Measurements from ENCODE around the gene TOP2A.

Gene TOP2A

GRCh38 chr17:40352779-40353394 is 64.8 kb downstream of the TOP2A start:
- no peak for TF ChIP-seq CTCF (IDR thresholded peaks at IDR 0.05; ENCODE audit: low read depth, low read length)
- H3K4me3 ChIP-seq (replicated peaks in 1 of 2; ENCODE audit: low read depth in 2 of 2, low read length in 2 of 2) = no peak overlapping the region
- DNase-seq (ENCODE audit: low read depth in 2 of 2) = no peak

DNA sequence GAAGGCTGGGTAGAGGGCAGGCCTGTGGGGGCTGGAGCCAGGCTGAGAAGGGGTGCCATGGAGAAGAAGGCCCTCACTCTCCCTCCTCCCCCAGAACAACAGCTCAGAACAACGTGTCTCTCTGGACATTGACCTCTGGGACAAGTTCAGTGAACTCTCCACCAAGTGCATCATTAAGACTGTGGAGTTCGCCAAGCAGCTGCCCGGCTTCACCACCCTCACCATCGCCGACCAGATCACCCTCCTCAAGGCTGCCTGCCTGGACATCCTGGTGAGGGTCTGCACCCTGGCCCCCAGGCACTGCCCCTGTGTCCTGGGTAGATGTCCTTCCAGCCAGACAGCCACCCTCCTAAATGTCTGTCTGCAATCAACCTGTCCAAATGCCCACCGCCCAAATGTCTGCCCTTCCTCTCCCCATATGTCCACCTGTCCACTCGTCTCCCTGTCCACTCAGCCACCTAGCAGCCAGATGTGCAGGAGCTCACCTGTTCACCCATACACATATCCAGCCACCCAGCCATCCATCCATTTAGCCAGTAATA is 65.4 kb downstream of the TOP2A start:
- no peak for TF ChIP-seq CTCF (IDR thresholded peaks at IDR 0.05; ENCODE audit: low read depth, low read length)
- DNase-seq (ENCODE audit: low read depth in 2 of 2) = no peak
- H3K4me3 ChIP-seq (replicated peaks in 1 of 2; ENCODE audit: low read depth in 2 of 2, low read length in 2 of 2) = no peak overlapping the region

DNA sequence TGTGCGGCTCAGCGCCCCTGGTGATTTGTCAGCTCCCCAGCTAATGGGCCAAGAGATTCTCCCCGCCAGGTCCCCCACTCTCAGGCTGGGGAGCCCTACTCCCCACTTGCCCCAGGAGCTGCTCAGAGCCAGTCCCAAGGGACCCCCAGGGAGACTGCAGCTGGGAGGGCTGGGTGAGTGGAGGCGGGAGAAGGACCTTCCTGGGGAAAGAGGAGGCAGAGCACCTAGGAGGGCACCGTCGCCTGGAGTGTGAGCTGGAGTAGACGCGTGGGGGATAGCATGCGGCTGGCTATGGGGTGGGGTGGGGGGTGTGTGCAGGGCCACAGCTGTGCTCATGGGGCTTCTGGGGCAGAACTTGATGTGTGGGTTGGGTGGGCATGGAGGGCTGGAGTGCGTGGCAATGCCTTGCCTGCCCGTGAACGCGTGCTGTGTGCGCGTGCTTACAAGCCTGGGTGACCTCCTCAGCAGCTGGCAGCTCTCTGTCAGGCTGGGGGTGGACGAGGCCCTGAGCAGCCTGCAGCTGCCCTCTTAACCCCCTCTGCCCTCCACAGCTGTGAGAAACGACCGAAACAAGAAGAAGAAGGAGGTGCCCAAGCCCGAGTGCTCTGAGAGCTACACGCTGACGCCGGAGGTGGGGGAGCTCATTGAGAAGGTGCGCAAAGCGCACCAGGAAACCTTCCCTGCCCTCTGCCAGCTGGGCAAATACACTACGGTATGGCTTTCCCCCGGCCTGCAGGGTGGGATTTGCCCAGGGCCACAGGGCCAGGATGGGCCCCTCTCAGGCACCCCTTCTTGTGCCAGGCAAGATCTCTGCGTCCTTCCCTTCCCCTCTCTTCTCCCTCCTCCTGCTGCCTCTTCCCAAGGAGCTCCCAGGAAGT is 66.1 kb downstream of the TOP2A start:
- DNase-seq (ENCODE audit: low read depth in 2 of 2) = no peak
- TF ChIP-seq CTCF (IDR thresholded peaks at IDR 0.05; ENCODE audit: low read depth, low read length) = no peak
- H3K4me3 ChIP-seq (replicated peaks in 1 of 2; ENCODE audit: low read depth in 2 of 2, low read length in 2 of 2) = no peak overlapping the region

GRCh38 chr17:40350689-40351358 is 66.9 kb downstream of the TOP2A start:
- DNase-seq (ENCODE audit: low read depth in 2 of 2) = no peak
- TF ChIP-seq CTCF (IDR thresholded peaks at IDR 0.05; ENCODE audit: low read depth, low read length) = no peak
- no peak overlapping the region for H3K4me3 ChIP-seq (replicated peaks in 1 of 2; ENCODE audit: low read depth in 2 of 2, low read length in 2 of 2)

DNA sequence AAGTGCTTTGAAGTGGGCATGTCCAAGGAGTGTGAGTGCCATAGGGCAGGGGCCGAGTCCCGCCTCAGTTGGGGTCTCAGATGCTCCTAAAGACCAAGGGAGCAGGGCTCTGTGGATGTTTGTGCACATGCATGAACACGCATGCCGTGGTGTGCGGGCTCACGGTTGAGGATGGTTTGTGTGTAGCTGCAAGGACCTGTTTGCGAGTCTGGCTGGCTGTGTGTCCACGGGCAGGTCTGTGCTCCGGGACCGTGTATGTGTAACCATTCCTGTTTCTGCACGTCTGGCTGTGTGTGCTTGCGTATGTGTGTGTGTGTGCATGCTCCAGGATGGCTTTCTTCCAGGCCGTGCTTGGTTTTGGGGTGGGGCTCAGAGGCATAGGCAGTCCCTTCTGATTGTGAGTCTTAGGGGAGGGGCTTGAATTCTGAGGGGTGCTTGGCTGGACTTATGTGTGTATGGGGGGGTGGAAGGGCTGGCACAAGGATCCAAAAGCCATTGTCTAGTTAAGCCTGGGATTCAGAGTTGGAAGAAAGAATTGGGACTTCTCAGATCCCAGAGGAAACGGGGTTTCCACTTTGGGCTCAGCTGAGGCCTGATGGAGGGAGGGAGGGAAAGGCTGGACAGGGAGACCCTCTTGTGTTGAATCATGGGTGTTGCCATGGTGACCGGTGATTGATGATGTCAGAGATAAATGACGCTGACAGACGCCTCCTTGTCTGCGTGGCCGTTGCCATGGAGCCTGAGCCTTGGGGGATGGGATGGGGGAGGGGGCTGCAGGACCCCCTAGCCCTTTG is 67.6 kb downstream of the TOP2A start:
- TF ChIP-seq CTCF (IDR thresholded peaks at IDR 0.05; ENCODE audit: low read depth, low read length) = no peak
- H3K4me3 ChIP-seq (replicated peaks in 1 of 2; ENCODE audit: low read depth in 2 of 2, low read length in 2 of 2) = no peak overlapping the region
- DNase-seq (ENCODE audit: low read depth in 2 of 2) = peak; percentile 56 to 72

DNA sequence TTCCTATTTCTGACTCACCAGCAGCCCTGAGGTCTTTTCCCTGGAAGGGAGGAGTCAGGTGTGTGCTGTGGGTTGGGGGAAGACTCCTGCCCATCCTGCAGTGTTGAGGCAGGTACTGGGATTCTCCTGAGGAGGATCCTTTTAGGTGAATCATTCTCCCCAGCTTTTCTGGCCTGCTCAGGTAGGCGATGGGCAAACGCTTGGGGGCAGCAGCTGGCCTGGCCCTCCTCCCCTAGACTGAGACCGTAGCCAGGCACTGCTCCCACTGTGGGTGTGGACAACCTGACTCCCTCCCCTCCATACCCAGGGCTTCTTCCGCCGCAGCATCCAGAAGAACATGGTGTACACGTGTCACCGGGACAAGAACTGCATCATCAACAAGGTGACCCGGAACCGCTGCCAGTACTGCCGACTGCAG is 68.2 kb downstream of the TOP2A start:
- no peak for TF ChIP-seq CTCF (IDR thresholded peaks at IDR 0.05; ENCODE audit: low read depth, low read length)
- H3K4me3 ChIP-seq (replicated peaks in 1 of 2; ENCODE audit: low read depth in 2 of 2, low read length in 2 of 2) = no peak overlapping the region

More for the DNA sequence above, 68.2 kb downstream of the TOP2A start:
- DNase-seq (ENCODE audit: low read depth in 2 of 2) = no peak
